HUES48 (cell line): ENCODE results near the gene SHH.

Experiments used
- H3K27ac ChIP-seq: one replicate; pipeline ENCODE4 v1.7.0; 2013; ENCODE audit warnings: low read depth, low read length, inconsistent platforms
- H3K27me3 ChIP-seq: 2 replicates; pipeline ENCODE4 v1.6.1; 2013; ENCODE audit warnings: mild to moderate bottlenecking, low read length; ENCODE audit not compliant: control insufficient read depth, insufficient read depth
- H3K36me3 ChIP-seq: 2 replicates; pipeline ENCODE4 v1.6.1; 2013; ENCODE audit warnings: low read length; ENCODE audit not compliant: control insufficient read depth, insufficient read depth
- H3K4me1 ChIP-seq: 2 replicates; pipeline ENCODE4 v1.6.1; 2013; ENCODE audit warnings: mild to moderate bottlenecking, low read length; ENCODE audit not compliant: control insufficient read depth, insufficient read depth
- H3K4me3 ChIP-seq: 2 replicates; pipeline ENCODE4 v1.5.1; 2013; ENCODE audit warnings: mild to moderate bottlenecking, low read depth, low read length
- H3K9ac ChIP-seq: 2 replicates; pipeline ENCODE4 v1.6.1; 2013; ENCODE audit warnings: mild to moderate bottlenecking, low read depth, low read length, moderate library complexity
- H3K9me3 ChIP-seq: 2 replicates; pipeline ENCODE4 v1.6.1; 2013; ENCODE audit warnings: low read length; ENCODE audit not compliant: control insufficient read depth, insufficient read depth

SHH gene

DNA sequence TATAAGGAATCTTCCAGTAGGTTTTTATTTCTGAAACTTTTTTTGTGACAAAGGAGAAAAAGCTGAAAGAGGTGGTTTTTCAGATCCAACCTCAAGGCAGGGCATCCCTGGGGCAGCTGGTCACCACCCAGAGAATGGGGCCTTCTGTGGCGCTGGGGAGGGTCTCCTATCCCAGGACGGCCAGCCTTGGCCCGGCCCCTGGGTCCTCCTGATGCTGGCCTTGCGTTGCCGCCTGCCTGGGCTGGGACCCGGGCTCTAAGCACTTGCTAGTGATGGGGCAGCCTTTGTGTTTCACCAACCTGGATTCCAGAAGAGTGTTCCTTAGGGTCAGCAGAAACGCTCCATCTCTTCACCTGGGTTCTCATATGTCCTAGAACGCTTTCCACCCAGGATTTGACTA is 16.3 kb downstream of the SHH start:
- Histone ChIP-seq H3K4me1 (no peaks in the 10 kb centered on the region), H3K27me3 (peaks cover 46% of the 10 kb centered on the region), H3K27ac (no peak overlapping the region), H3K36me3 (no peaks in the 10 kb centered on the region), H3K9me3 (no peaks in the 10 kb centered on the region), H3K9ac (no peak overlapping the region), H3K4me3 (no peak overlapping the region)

DNA sequence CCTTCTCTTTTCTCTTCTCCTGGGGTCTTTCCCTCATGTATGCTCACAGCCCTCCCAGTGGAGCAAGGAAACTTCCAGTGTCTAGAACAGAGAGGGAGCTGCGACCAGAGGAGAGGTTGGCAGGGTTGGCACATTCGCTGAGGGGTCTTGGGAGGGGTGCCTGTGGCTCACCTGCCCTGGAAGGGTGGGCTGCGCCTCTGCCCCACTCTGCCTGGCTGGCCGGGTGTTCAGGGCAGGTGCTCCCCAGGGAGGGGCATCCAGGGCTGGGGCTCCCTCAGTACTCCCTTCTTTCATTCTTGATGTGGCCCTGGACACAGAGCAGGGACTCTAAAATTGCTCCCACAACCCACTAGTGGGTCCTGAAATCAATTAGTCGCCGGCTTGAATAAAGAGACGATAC is 16.9 kb downstream of the SHH start:
- Histone ChIP-seq H3K36me3 (no peaks in the 10 kb centered on the region), H3K27ac (no peak overlapping the region), H3K4me1 (no peaks in the 10 kb centered on the region), H3K27me3 (peaks cover 40% of the 10 kb centered on the region), H3K4me3 (no peak overlapping the region), H3K9ac (no peak overlapping the region), H3K9me3 (no peaks in the 10 kb centered on the region)

- Histone ChIP-seq H3K27me3 (peaks cover 28% of the 10 kb centered on the region), H3K9me3 (no peaks in the 10 kb centered on the region), H3K36me3 (no peaks in the 10 kb centered on the region), H3K9ac (no peak overlapping the region), H3K27ac (no peak overlapping the region), H3K4me3 (no peak overlapping the region), H3K4me1 (no peaks in the 10 kb centered on the region)
Measured at GRCh38 chr7:155794196-155794595, 18.1 kb downstream of the SHH start.

GRCh38 chr7:155793720-155794119 is 18.5 kb downstream of the SHH start:
- Histone ChIP-seq H3K27ac (no peak overlapping the region), H3K36me3 (no peaks in the 10 kb centered on the region), H3K27me3 (peaks cover 23% of the 10 kb centered on the region), H3K9me3 (no peaks in the 10 kb centered on the region), H3K4me3 (no peak overlapping the region), H3K4me1 (no peaks in the 10 kb centered on the region), H3K9ac (no peak overlapping the region)

DNA sequence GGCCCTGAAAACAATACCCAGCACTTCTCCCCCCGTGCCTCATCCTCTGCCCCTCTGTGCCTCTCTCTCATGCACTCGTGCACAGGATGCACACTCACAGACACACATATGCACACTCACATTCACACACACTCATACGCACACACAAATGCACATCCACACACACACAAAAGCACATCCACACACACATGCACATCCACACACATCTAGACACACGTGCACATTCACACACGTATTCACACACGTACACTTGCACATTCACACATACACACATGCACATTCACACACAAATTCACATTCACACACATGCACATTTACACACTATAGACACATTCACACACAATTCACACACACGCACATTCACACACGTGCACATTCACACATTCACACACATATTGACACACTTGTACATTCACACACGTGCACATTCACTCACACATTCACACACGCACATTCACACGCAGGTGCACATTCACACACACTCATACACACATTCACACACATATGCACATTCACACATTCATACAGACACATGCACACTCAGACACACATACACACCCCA is 19.2 kb downstream of the SHH start:
- H3K27me3 ChIP-seq, result peaks cover 17% of the 10 kb centered on the region
- H3K36me3 ChIP-seq, result no peaks in the 10 kb centered on the region
- no peak overlapping the region for H3K4me3 ChIP-seq
- H3K27ac ChIP-seq, result no peak overlapping the region
- no peaks in the 10 kb centered on the region for H3K9me3 ChIP-seq
- no peaks in the 10 kb centered on the region for H3K4me1 ChIP-seq
- H3K9ac ChIP-seq, result no peak overlapping the region

- H3K9me3 ChIP-seq, result no peaks in the 10 kb centered on the region
- H3K4me1 ChIP-seq, result no peaks in the 10 kb centered on the region
- H3K9ac ChIP-seq, result no peak overlapping the region
- H3K27me3 ChIP-seq, result peaks cover 15% of the 10 kb centered on the region
- H3K27ac ChIP-seq, result no peak overlapping the region
- no peaks in the 10 kb centered on the region for H3K36me3 ChIP-seq
- no peak overlapping the region for H3K4me3 ChIP-seq
Measured at GRCh38 chr7:155792315-155792960, 19.8 kb downstream of the SHH start.

GRCh38 chr7:155791836-155792235 is 20.4 kb downstream of the SHH start:
- Histone ChIP-seq H3K27ac (no peak overlapping the region), H3K4me1 (no peaks in the 10 kb centered on the region), H3K4me3 (no peak overlapping the region), H3K9me3 (no peaks in the 10 kb centered on the region), H3K27me3 (peaks cover 18% of the 10 kb centered on the region), H3K9ac (no peak overlapping the region), H3K36me3 (no peaks in the 10 kb centered on the region)

DNA sequence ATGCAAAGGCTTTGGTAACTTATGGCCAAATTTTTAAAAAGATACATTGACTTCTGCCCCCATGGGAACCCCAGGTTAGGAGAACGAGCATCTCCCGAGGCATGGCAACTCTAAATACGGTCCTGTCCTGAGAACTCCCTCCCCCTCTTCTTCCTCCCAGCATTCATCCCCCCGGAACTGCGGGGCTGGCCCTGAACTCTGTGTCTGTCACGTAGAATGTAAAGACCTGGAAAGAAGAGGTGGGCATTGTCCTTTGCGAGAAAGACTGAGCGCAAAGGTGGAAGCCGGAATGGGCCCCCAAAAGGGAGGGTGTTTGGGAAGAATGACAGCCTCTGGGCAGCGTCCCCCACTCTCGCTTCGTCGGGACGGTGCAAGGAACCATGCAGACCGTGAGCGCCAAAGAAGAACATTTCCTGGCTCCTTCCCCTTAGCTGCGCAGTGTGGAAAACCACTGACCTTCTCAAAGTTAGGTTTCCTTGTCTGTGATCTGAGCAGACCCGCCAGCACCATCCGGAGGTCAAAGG is 21.0 kb downstream of the SHH start:
- Histone ChIP-seq H3K4me1 (no peaks in the 10 kb centered on the region), H3K9ac (no peak overlapping the region), H3K4me3 (no peak overlapping the region), H3K9me3 (no peaks in the 10 kb centered on the region), H3K27me3 (peaks cover 20% of the 10 kb centered on the region), H3K27ac (no peak overlapping the region), H3K36me3 (no peaks in the 10 kb centered on the region)

DNA sequence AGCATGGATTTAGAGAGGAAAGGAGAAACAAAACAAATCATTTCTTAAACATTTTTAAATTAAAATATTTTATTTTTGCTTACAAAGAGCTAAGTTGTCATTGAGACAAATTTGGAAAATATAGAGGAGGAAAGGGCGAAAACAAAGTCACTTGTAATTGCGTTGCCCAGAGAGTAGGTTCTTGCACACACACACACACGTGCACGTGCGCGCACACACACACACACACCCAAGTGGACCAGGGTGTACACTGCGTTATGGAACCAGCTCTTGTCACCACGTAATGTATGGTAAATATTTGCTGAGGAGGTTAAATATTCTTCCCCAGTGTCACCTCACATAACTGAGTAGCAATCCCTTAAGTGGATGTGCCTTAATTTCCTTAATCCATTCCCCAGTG is 21.6 kb downstream of the SHH start:
- no peaks in the 10 kb centered on the region for H3K4me1 ChIP-seq
- no peaks in the 10 kb centered on the region for H3K9me3 ChIP-seq
- no peak overlapping the region for H3K4me3 ChIP-seq
- no peak overlapping the region for H3K27ac ChIP-seq
- H3K27me3 ChIP-seq, result peaks cover 21% of the 10 kb centered on the region
- no peak overlapping the region for H3K9ac ChIP-seq
- H3K36me3 ChIP-seq, result no peaks in the 10 kb centered on the region

- no peaks in the 10 kb centered on the region for H3K9me3 ChIP-seq
- H3K36me3 ChIP-seq, result no peaks in the 10 kb centered on the region
- no peak overlapping the region for H3K4me3 ChIP-seq
- no peaks in the 10 kb centered on the region for H3K4me1 ChIP-seq
- no peak overlapping the region for H3K9ac ChIP-seq
- H3K27me3 ChIP-seq, result peaks cover 24% of the 10 kb centered on the region
- H3K27ac ChIP-seq, result no peak overlapping the region
Measured at GRCh38 chr7:155789001-155789725, 23.1 kb downstream of the SHH start.

GRCh38 chr7:155788616-155789000 is 23.7 kb downstream of the SHH start:
- H3K9me3 ChIP-seq, result no peaks in the 10 kb centered on the region
- H3K27ac ChIP-seq, result no peak overlapping the region
- no peak overlapping the region for H3K9ac ChIP-seq
- H3K4me3 ChIP-seq, result no peak overlapping the region
- no peaks in the 10 kb centered on the region for H3K4me1 ChIP-seq
- no peaks in the 10 kb centered on the region for H3K36me3 ChIP-seq
- H3K27me3 ChIP-seq, result peaks cover 24% of the 10 kb centered on the region
